ENCODE data around the gene ZFP36.

GRCh38 chr19:39408392-39409207 lies 2.0 kb downstream of the ZFP36 start:
- no peak for TF ChIP-seq CTCF (IDR thresholded peaks at IDR 0.05)
- TF ChIP-seq USF2 (IDR thresholded peaks at IDR 0.05), result no peak; the same call in 1 of the 2 replicates
- no peak for TF ChIP-seq NFE2L2 (conservative IDR thresholded peaks at IDR 0.05; ENCODE audit: low read length)
- TF ChIP-seq CBX8 (IDR thresholded peaks at IDR 0.05), result no peak
- TF ChIP-seq HDAC2 (IDR thresholded peaks at IDR 0.05), result no peak
- no peak for TF ChIP-seq RAD21 (conservative IDR thresholded peaks at IDR 0.05 in 1 of 2, IDR thresholded peaks at IDR 0.05 in 1 of 2)
